Erythroblast (primary cell): ENCODE measurements around the gene BLM.

Experiments used
- GATA1 ChIP-seq: IDR thresholded peaks from 2 replicates; pipeline ENCODE4 v1.6.1; 2011; ENCODE audit warnings: low read depth, mild to moderate bottlenecking, control low read depth, low read length, moderate library complexity
- POLR2A ChIP-seq: IDR thresholded peaks from 2 replicates; pipeline ENCODE4 v1.6.1; 2011; ENCODE audit warnings: mild to moderate bottlenecking, low read length

GRCh38 chr15:90860942-90861675, 144.0 kb downstream of the BLM start:
- no peak for TF ChIP-seq POLR2A
- no peak for TF ChIP-seq GATA1
